IMR-90 (cell line): ENCODE data around the gene SPATA12.

ENCODE experiments used
- CHD1 ChIP-seq: IDR thresholded peaks from 2 replicates; pipeline ENCODE4 v1.6.1; 2012; ENCODE audit warnings: low read depth, low read length, improper control_type of control experiment
- ELK1 ChIP-seq: fragments of 150-350 bp; IDR thresholded peaks from 2 replicates; pipeline ENCODE4 v1.6.1; 2016; ENCODE audit warnings: low read depth, mild to moderate bottlenecking, low read length, moderate library complexity, borderline replicate concordance
- POLR2A ChIP-seq: IDR thresholded peaks from 2 replicates; pipeline ENCODE4 v1.6.1; 2012; ENCODE audit warnings: mild to moderate bottlenecking, low read depth, low read length
- RAD21 ChIP-seq: IDR thresholded peaks from 2 replicates; pipeline ENCODE4 v1.6.1; 2012; ENCODE audit warnings: low read length, improper control_type of control experiment
- TF ChIP-seq, protein P1 (sequence below): conservative IDR thresholded peaks from 2 replicates; pipeline ENCODE4 v1.5.1; 2012; ENCODE audit warnings: mild to moderate bottlenecking, low read depth, low read length, improper control_type of control experiment

GRCh38 chr3:57053122-57053521 lies 7.3 kb upstream of the SPATA12 start:
- TF ChIP-seq RAD21, result no peak
- TF ChIP-seq, protein P1, sequence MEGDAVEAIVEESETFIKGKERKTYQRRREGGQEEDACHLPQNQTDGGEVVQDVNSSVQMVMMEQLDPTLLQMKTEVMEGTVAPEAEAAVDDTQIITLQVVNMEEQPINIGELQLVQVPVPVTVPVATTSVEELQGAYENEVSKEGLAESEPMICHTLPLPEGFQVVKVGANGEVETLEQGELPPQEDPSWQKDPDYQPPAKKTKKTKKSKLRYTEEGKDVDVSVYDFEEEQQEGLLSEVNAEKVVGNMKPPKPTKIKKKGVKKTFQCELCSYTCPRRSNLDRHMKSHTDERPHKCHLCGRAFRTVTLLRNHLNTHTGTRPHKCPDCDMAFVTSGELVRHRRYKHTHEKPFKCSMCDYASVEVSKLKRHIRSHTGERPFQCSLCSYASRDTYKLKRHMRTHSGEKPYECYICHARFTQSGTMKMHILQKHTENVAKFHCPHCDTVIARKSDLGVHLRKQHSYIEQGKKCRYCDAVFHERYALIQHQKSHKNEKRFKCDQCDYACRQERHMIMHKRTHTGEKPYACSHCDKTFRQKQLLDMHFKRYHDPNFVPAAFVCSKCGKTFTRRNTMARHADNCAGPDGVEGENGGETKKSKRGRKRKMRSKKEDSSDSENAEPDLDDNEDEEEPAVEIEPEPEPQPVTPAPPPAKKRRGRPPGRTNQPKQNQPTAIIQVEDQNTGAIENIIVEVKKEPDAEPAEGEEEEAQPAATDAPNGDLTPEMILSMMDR, result no peak
- no peak for TF ChIP-seq CHD1
- TF ChIP-seq POLR2A, result no peak
- no peak for TF ChIP-seq ELK1
